Measurements from ENCODE around the gene CEP295NL. TPM values are rescaled to one million over a fixed set of nuclear protein-coding genes. Genes with fewer than 3 reads are reported as not detected.
"Not testable (repeated sequence)": the region's sequence is repeated elsewhere in the genome, so short reads cannot be mapped to it uniquely, and the experiment has no call there.

CEP295NL gene
- total RNA-seq, 1 experiment from 2014 or later = 1.9 TPM

- no peak for TF ChIP-seq YY1 (IDR thresholded peaks at IDR 0.05; ENCODE audit: extremely low read depth, insufficient replicate concordance, low read depth, low read length)
- no peak for TF ChIP-seq EZH2phosphoT487 (IDR thresholded peaks at IDR 0.05; ENCODE audit: borderline replicate concordance)
- TF ChIP-seq JUND (IDR thresholded peaks at IDR 0.05) = no peak
- TF ChIP-seq ZNF274 (IDR thresholded peaks at IDR 0.05; ENCODE audit: low read depth, low read length) = no peak
- TF ChIP-seq CEBPB (IDR thresholded peaks at IDR 0.05; ENCODE audit: low read depth) = no peak
- TF ChIP-seq POLR2AphosphoS5 (IDR thresholded peaks at IDR 0.05; ENCODE audit: low read depth, low read length) = no peak
- no peak for TF ChIP-seq SP1 (IDR thresholded peaks at IDR 0.05; ENCODE audit: low read depth)
- TF ChIP-seq EGR1 (IDR thresholded peaks at IDR 0.05; ENCODE audit: low read depth) = no peak
- TF ChIP-seq CTCF (IDR thresholded peaks at IDR 0.05 in 2 of 3, conservative IDR thresholded peaks at IDR 0.05 in 1 of 3; ENCODE audit: borderline replicate concordance in 1 of 3, insufficient read depth in 1 of 3, low read depth in 2 of 3, low read length in 2 of 3) = no peak
- TF ChIP-seq FOSL1 (IDR thresholded peaks at IDR 0.05; ENCODE audit: low read depth) = no peak
- TF ChIP-seq POLR2A (IDR thresholded peaks at IDR 0.05; ENCODE audit: borderline replicate concordance, extremely low read depth, insufficient read depth, insufficient read length) = no peak
- no peak for TF ChIP-seq SIN3A (IDR thresholded peaks at IDR 0.05; ENCODE audit: low read depth)
Measured at GRCh38 chr17:78946131-78946530, 43.1 kb upstream of the CEP295NL start (continued).

- H4K20me1 ChIP-seq (ENCODE audit: insufficient read depth); BruUV-seq (replicated peaks); CTCF ChIA-PET; H2AFZ ChIP-seq (ENCODE audit: low read depth, low read length, poor library complexity, severe bottlenecking); H3K27ac ChIP-seq (ENCODE audit: low read depth, low read length); DNase-seq (ENCODE audit: low read depth, low spot score); H3K79me2 ChIP-seq (ENCODE audit: insufficient read depth, low read length); H3K4me3 ChIP-seq (replicated peaks in 1 of 2; ENCODE audit: low read depth in 1 of 2, low read length in 2 of 2); H3K9ac ChIP-seq (ENCODE audit: low read length); H3K36me3 ChIP-seq (ENCODE audit: control insufficient read depth in 1 of 2, insufficient read depth in 2 of 2, low read length in 2 of 2); H3K27me3 ChIP-seq (ENCODE audit: insufficient read depth, low read length); H3K4me2 ChIP-seq (ENCODE audit: low read length); RAD21 ChIA-PET (ENCODE audit: low non-redundant PET in 1 of 2, low total read pairs in 2 of 2, uncharacterized antibody in 2 of 2, unreplicated experiment in 2 of 2); ATAC-seq; H3K9me2 ChIP-seq (ENCODE audit: insufficient read depth); H3K9me3 ChIP-seq (ENCODE audit: control insufficient read depth in 1 of 2, insufficient read depth in 1 of 2, low read depth in 1 of 2, low read length in 2 of 2); POLR2A ChIA-PET; intact Hi-C loops (cut with micrococcal nuclease): not testable (repeated sequence)
- H3K4me1 ChIP-seq (ENCODE audit: control insufficient read depth in 1 of 2, insufficient read depth in 2 of 2, low read length in 2 of 2) = peaks cover 15 to 27% of the 10 kb centered on the region in 2 experiments
Measured at GRCh38 chr17:78945455-78945854, 42.5 kb upstream of the CEP295NL start.

Data from HCT116 (cell line).